ENCODE results near the gene RUNX2.

Gene RUNX2

DNA sequence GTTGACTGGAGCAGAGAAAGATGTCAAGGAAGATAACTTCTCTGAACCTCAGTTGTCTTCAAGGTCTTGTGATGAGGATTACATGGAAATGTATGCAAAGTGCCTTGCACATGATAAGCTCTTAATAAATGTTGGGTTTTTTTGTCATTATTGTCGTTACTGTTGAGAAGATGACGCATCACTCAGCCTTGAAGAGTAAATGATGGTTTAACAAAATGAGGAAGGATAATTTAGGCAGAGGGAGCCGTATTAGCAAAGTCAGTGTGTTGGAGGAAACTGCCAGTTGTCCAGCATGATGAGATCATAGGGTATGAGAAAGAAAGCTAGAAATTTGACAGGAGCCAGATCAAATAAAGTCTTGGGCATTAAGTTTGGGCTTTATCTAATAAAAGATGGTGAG, 58.4 kb downstream of the RUNX2 start:
- DNase-seq (ENCODE audit: extremely low read depth, low read depth): no peak
- TF ChIP-seq, protein P1, sequence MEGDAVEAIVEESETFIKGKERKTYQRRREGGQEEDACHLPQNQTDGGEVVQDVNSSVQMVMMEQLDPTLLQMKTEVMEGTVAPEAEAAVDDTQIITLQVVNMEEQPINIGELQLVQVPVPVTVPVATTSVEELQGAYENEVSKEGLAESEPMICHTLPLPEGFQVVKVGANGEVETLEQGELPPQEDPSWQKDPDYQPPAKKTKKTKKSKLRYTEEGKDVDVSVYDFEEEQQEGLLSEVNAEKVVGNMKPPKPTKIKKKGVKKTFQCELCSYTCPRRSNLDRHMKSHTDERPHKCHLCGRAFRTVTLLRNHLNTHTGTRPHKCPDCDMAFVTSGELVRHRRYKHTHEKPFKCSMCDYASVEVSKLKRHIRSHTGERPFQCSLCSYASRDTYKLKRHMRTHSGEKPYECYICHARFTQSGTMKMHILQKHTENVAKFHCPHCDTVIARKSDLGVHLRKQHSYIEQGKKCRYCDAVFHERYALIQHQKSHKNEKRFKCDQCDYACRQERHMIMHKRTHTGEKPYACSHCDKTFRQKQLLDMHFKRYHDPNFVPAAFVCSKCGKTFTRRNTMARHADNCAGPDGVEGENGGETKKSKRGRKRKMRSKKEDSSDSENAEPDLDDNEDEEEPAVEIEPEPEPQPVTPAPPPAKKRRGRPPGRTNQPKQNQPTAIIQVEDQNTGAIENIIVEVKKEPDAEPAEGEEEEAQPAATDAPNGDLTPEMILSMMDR (IDR thresholded peaks at IDR 0.05; ENCODE audit: low read depth, low read length): no peak

DNA sequence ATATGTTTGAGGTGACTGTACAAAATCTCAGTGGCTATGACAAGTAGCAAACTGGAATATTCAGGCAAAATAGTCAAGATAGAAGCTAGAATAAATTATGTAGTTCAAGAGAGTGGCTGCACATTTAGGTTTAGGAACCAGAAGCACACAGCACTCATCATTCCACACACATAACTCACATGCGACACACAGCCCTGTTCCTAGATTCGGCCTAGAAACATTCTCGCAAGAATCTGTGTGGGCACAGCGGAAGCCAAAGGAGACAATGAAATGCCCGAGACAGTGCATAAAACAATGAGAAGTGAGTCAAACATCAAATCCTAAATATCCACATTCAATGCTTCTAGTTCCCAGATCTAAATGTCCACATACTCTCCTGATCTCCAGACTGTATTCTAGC, 59.1 kb downstream of the RUNX2 start:
- DNase-seq (ENCODE audit: extremely low read depth, low read depth): no peak
- TF ChIP-seq, protein P1 (IDR thresholded peaks at IDR 0.05; ENCODE audit: low read depth, low read length): no peak

DNA sequence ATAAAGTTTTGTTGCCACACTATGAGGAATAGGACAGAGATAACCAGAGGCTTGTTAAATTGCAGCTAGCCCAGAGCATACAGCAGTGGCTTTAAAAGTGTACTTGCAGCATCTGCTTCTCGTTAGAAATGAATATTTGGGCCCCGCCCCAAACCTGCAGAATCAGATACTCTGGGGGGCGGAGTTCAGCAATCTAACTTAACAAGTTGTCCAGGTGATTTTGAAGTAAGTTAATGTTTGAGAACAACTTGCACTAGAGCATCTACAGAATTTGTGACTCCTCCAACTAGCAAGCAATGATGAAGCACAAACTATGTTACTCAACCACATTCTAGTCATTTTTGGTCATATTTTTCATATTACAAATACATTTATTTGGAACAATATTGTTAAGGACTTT, 60.2 kb downstream of the RUNX2 start:
- DNase-seq (ENCODE audit: extremely low read depth, low read depth): no peak

GRCh38 chr6:45394586-45395095, 66.5 kb downstream of the RUNX2 start:
- TF ChIP-seq, protein P1 (IDR thresholded peaks at IDR 0.05; ENCODE audit: low read depth, low read length): no peak

More for the DNA sequence above, 60.2 kb downstream of the RUNX2 start:
- TF ChIP-seq, protein P1 (IDR thresholded peaks at IDR 0.05; ENCODE audit: low read depth, low read length): no peak

GRCh38 chr6:45398075-45398813, 70.1 kb downstream of the RUNX2 start:
- TF ChIP-seq, protein P1 (IDR thresholded peaks at IDR 0.05; ENCODE audit: low read depth, low read length): no peak
- no peak for DNase-seq (ENCODE audit: extremely low read depth, low read depth)

More at GRCh38 chr6:45394586-45395095, 66.5 kb downstream of the RUNX2 start:
- no peak for DNase-seq (ENCODE audit: extremely low read depth, low read depth)

DNA sequence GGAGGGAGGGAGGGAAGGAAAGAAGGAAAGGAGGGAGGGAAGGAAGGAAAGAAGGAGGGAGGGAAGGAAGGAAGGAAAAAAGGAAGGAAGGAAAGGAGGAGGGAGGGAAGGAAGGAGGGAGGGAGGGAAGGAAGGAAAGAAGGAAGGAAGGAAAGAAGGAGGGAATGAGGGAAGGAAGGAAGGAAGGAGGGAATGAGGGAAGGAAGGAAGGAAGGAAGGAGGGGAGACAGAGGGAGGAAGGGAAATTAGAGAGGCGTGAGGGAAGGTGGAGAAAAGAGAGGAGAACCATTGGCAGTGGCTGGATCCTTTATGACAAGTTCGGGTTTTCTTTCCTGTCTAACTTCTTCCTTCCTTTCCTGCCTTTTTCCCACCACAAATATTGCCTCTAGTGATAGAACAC, 71.9 kb downstream of the RUNX2 start:
- DNase-seq (ENCODE audit: extremely low read depth, low read depth): no peak
- TF ChIP-seq, protein P1 (IDR thresholded peaks at IDR 0.05; ENCODE audit: low read depth, low read length): no peak

DNA sequence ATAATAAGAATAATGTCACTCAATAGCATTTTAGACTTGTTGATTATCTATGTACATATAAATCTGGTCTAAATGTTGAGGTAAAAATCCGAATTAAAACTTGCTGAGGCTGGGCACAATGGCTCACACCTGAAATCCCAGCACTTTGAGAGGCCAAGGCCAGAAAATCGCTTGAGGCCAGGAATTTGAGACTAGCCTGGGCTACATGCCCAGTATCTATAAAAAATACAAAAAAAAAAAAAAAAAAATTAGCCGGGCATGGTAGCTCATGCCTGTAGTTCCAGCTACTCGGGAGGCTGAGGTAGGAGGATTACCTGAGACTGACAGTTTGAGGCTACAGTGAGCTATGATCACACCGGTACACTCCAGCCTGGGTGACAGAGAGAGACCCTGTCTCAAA, 83.8 kb downstream of the RUNX2 start:
- TF ChIP-seq, protein P1 (IDR thresholded peaks at IDR 0.05; ENCODE audit: low read depth, low read length): no peak
- DNase-seq (ENCODE audit: extremely low read depth, low read depth): no peak
